ENCODE measurements around the gene ARHGEF37. TPM values are rescaled to one million over a fixed set of nuclear protein-coding genes. Genes with fewer than 3 reads are reported as not detected.

ARHGEF37 gene
- total RNA-seq, 4 donors from 2014 or later, result 1.5 to 7.5 (median 4.9) TPM

- no peak for TF ChIP-seq CTCF (IDR thresholded peaks at IDR 0.05; ENCODE audit: low read depth)
Measured at GRCh38 chr5:149584121-149584520, 2.8 kb downstream of the ARHGEF37 start.

GRCh38 chr5:149585910-149586309, 4.6 kb downstream of the ARHGEF37 start:
- TF ChIP-seq CTCF (IDR thresholded peaks at IDR 0.05; ENCODE audit: low read depth), result no peak

GRCh38 chr5:149586708-149587318, 5.5 kb downstream of the ARHGEF37 start:
- no peak for TF ChIP-seq CTCF (IDR thresholded peaks at IDR 0.05; ENCODE audit: low read depth)

- no peak for TF ChIP-seq CTCF (IDR thresholded peaks at IDR 0.05; ENCODE audit: low read depth)
Measured at GRCh38 chr5:149588936-149589335, 7.6 kb downstream of the ARHGEF37 start.

- no peak for TF ChIP-seq CTCF (IDR thresholded peaks at IDR 0.05; ENCODE audit: low read depth)
Measured at GRCh38 chr5:149593370-149593769, 12.1 kb downstream of the ARHGEF37 start.

GRCh38 chr5:149594206-149594895, 13.1 kb downstream of the ARHGEF37 start:
- no peak for TF ChIP-seq CTCF (IDR thresholded peaks at IDR 0.05; ENCODE audit: low read depth)

- TF ChIP-seq CTCF (IDR thresholded peaks at IDR 0.05; ENCODE audit: low read depth), result no peak
Measured at GRCh38 chr5:149596712-149597111, 15.4 kb downstream of the ARHGEF37 start.
